ENCODE data around the gene ZMIZ2. TPM values are rescaled to one million over a fixed set of nuclear protein-coding genes. Genes with fewer than 3 reads are reported as not detected.

ZMIZ2 gene
- total and polyA plus RNA-seq, 4 donors = 4.4 to 11.6 (median 7.7) TPM

DNA sequence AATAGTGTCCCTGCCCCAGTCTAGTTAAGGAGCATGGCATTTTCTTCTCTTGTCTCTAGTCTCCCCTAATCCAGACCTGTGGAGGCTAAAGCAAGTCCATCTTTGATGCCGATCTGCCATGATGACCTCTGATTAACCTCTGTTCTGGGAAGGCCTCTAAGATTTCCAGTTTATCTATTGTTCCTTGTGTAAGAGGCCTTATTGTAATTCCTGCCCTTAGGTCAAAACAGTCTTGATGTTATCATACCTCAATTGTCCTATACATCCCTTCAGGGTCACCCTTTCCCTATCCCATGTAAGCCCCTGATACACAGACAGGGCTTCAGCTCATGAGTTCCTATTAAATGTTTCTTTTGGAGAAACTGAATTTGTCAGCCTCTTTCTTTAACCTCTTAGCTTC is 4.9 kb upstream of the ZMIZ2 start:
- Histone ChIP-seq H3K9ac (ENCODE audit: low read depth in 1 of 2, low read length in 2 of 2) (no peak overlapping the region), H3K27me3 (ENCODE audit: control insufficient read depth in 4 of 4, insufficient read depth in 4 of 4, low read length in 3 of 4) (no peaks in the 10 kb centered on the region), H3K27ac (ENCODE audit: low read depth in 1 of 2, low read length in 2 of 2) (no peak overlapping the region), H3K36me3 (ENCODE audit: control insufficient read depth in 4 of 4, insufficient read depth in 3 of 4, low read depth in 1 of 4, low read length in 3 of 4) (no peaks in the 10 kb centered on the region), H3K9me3 (ENCODE audit: control insufficient read depth in 4 of 4, low read length in 3 of 4) (no peaks in the 10 kb centered on the region), H3K4me1 (ENCODE audit: control insufficient read depth in 4 of 4, insufficient read depth in 4 of 4, low read length in 3 of 4) (peaks cover 0 to 6% (median 0%) of the 10 kb centered on the region in 4 donors), H3K4me3 (ENCODE audit: low read depth in 1 of 3, low read length in 3 of 3) (no peak overlapping the region)
- 75% methylated on average over 1 of the region's 1 CpG for WGBS
- no peak for DNase-seq (ENCODE audit: low spot score)
- TF ChIP-seq RXRA (IDR thresholded peaks at IDR 0.05) = no peak
- TF ChIP-seq REST (IDR thresholded peaks at IDR 0.05) = no peak
- TF ChIP-seq NR2F2 (IDR thresholded peaks at IDR 0.05) = peak; percentile 12
- TF ChIP-seq RAD21 (IDR thresholded peaks at IDR 0.05) = no peak
- TF ChIP-seq FOXA2 (IDR thresholded peaks at IDR 0.05) = no peak
- TF ChIP-seq HNF4A (conservative IDR thresholded peaks at IDR 0.05) = no peak

- peak overlapping the region in 1 of 2 donors; percentile 57 for H3K27ac ChIP-seq (ENCODE audit: low read depth in 1 of 2, low read length in 2 of 2)
- H3K36me3 ChIP-seq (ENCODE audit: control insufficient read depth in 4 of 4, insufficient read depth in 3 of 4, low read depth in 1 of 4, low read length in 3 of 4) = no peaks in the 10 kb centered on the region
- H3K4me1 ChIP-seq (ENCODE audit: control insufficient read depth in 4 of 4, insufficient read depth in 4 of 4, low read length in 3 of 4) = peaks cover 15 to 34% (median 25%) of the 10 kb centered on the region in 4 donors
- H3K9ac ChIP-seq (ENCODE audit: low read depth in 1 of 2, low read length in 2 of 2) = peak overlapping the region; percentile 3 to 43
- no peaks in the 10 kb centered on the region for H3K27me3 ChIP-seq (ENCODE audit: control insufficient read depth in 4 of 4, insufficient read depth in 4 of 4, low read length in 3 of 4)
- no peak for TF ChIP-seq GABPA (IDR thresholded peaks at IDR 0.05 in 1 of 2, conservative IDR thresholded peaks at IDR 0.05 in 1 of 2)
- no peak for TF ChIP-seq SP1 (IDR thresholded peaks at IDR 0.05)
- TF ChIP-seq TAF1 (conservative IDR thresholded peaks at IDR 0.05) = no peak
- TF ChIP-seq FOXA1 (IDR thresholded peaks at IDR 0.05) = no peak
- no peak for TF ChIP-seq FOXA2 (IDR thresholded peaks at IDR 0.05)
- TF ChIP-seq, protein P1, sequence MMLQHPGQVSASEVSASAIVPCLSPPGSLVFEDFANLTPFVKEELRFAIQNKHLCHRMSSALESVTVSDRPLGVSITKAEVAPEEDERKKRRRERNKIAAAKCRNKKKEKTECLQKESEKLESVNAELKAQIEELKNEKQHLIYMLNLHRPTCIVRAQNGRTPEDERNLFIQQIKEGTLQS (IDR thresholded peaks at IDR 0.05) = no peak
- no peak for TF ChIP-seq RXRA (IDR thresholded peaks at IDR 0.05)
- 2% methylated on average over 60 of the region's 60 CpGs for WGBS
- H3K4me3 ChIP-seq (ENCODE audit: low read depth in 1 of 3, low read length in 3 of 3) = peak overlapping the region; percentile 73 to 95 (median 83)
- DNase-seq (ENCODE audit: low spot score) = no peak
- H3K9me3 ChIP-seq (ENCODE audit: control insufficient read depth in 4 of 4, low read length in 3 of 4) = no peaks in the 10 kb centered on the region
Measured at GRCh38 chr7:44748948-44749731, 493 bp downstream of the ZMIZ2 start.

DNA sequence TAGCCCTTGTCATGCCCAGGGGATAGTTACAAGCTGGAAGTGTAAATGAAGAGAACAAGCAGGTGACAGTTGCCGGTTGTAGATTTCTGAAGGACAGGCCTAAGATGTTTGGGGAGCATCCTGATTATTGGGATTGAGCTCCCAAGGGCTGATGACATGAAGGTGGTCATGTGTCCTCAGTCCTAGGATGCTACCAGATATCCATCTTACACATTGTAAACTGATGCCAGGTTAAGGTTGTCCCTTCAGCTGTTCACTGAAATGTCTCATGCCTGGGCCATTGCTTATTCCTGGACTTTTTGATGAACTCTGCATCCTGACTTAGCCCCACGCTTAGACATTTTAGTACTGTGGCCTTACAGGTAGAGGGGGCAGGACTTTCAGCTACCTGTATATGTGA is 1.3 kb downstream of the ZMIZ2 start:
- H3K27me3 ChIP-seq (ENCODE audit: control insufficient read depth in 4 of 4, insufficient read depth in 4 of 4, low read length in 3 of 4) = no peaks in the 10 kb centered on the region
- no peak for DNase-seq (ENCODE audit: low spot score)
- H3K36me3 ChIP-seq (ENCODE audit: control insufficient read depth in 4 of 4, insufficient read depth in 3 of 4, low read depth in 1 of 4, low read length in 3 of 4) = no peaks in the 10 kb centered on the region
- H3K9me3 ChIP-seq (ENCODE audit: control insufficient read depth in 4 of 4, low read length in 3 of 4) = no peaks in the 10 kb centered on the region
- peaks cover 15 to 34% (median 25%) of the 10 kb centered on the region in 4 donors for H3K4me1 ChIP-seq (ENCODE audit: control insufficient read depth in 4 of 4, insufficient read depth in 4 of 4, low read length in 3 of 4)
- no peak overlapping the region for H3K4me3 ChIP-seq (ENCODE audit: low read depth in 1 of 3, low read length in 3 of 3)
- no peak overlapping the region for H3K27ac ChIP-seq (ENCODE audit: low read depth in 1 of 2, low read length in 2 of 2)
- H3K9ac ChIP-seq (ENCODE audit: low read depth in 1 of 2, low read length in 2 of 2) = no peak overlapping the region
- WGBS = 95% methylated on average over 2 of the region's 2 CpGs
- TF ChIP-seq SP1 (IDR thresholded peaks at IDR 0.05) = no peak
- no peak for TF ChIP-seq GABPA (IDR thresholded peaks at IDR 0.05 in 1 of 2, conservative IDR thresholded peaks at IDR 0.05 in 1 of 2)
- no peak for TF ChIP-seq RAD21 (IDR thresholded peaks at IDR 0.05)
- no peak for TF ChIP-seq FOXA1 (IDR thresholded peaks at IDR 0.05)
- TF ChIP-seq FOXA2 (IDR thresholded peaks at IDR 0.05) = no peak
- TF ChIP-seq CTCF (IDR thresholded peaks at IDR 0.05; ENCODE audit: low read depth, low read length, missing input control) = no peak
- no peak for TF ChIP-seq MAX (IDR thresholded peaks at IDR 0.05)
- TF ChIP-seq HNF4G (IDR thresholded peaks at IDR 0.05) = no peak
- TF ChIP-seq, protein P2, sequence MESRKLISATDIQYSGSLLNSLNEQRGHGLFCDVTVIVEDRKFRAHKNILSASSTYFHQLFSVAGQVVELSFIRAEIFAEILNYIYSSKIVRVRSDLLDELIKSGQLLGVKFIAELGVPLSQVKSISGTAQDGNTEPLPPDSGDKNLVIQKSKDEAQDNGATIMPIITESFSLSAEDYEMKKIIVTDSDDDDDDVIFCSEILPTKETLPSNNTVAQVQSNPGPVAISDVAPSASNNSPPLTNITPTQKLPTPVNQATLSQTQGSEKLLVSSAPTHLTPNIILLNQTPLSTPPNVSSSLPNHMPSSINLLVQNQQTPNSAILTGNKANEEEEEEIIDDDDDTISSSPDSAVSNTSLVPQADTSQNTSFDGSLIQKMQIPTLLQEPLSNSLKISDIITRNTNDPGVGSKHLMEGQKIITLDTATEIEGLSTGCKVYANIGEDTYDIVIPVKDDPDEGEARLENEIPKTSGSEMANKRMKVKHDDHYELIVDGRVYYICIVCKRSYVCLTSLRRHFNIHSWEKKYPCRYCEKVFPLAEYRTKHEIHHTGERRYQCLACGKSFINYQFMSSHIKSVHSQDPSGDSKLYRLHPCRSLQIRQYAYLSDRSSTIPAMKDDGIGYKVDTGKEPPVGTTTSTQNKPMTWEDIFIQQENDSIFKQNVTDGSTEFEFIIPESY (IDR thresholded peaks at IDR 0.05) = no peak
- no peak for TF ChIP-seq YY1 (IDR thresholded peaks at IDR 0.05)
